SH-SY5Y (cell line): ENCODE measurements around the gene SOWAHA.

Experiments
- GATA2 ChIP-seq: IDR thresholded peaks from 2 replicates; pipeline ENCODE4 v1.6.1; 2011; ENCODE audit warnings: mild to moderate bottlenecking, low read depth, low read length
- GATA3 ChIP-seq: IDR thresholded peaks from 2 replicates; pipeline ENCODE4 v1.6.1; 2011; ENCODE audit warnings: low read depth, mild to moderate bottlenecking, low read length, moderate library complexity

GRCh38 chr5:132853323-132853722 is 40.2 kb downstream of the SOWAHA start:
- no peak for TF ChIP-seq GATA2
- TF ChIP-seq GATA3, result no peak
